GM21717 (cell line): Measurements from ENCODE around the gene DPYSL4.

Experiments used
- ATAC-seq: cut with Tn5 transposase; IDR thresholded peaks from one replicate; pipeline ENCODE4 v1.9.1; 2021; ENCODE audit warnings: mild to moderate bottlenecking, moderate library complexity; ENCODE audit not compliant: unreplicated experiment

Gene DPYSL4

DNA sequence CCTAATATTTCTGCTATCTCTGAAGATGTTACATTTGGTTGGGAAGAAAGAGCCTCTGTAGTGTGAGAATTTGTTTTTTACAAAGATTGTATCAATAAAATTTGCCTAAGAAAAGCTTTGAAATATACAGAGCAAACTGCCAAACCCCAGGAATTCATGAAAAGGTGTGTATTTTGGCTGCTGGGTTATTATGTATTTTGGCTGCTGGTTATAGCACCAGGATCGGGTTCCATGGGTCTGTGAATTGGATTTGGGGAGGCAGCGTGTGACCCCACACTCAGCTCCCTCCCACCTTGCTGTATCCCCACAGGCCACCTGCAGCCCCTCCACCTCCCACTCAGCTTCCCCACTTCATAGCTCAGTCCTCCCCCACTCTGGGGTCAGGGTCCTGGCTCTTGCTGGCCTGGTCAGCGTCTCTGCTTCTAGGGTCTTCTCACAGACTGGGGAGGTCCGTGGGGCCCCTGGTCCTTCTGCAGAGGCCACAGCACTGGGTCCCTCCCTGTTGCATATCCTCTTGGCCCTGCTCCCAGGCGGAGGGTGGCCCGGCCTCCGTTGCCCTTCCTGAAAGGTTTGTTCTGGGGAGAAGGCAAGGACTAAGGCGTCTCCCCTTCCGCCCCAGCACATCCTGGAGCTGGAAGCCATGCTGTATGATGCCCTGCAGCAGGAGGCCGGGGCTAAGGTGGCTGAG is 24.0 kb upstream of the DPYSL4 start:
- ATAC-seq, result no peak

DNA sequence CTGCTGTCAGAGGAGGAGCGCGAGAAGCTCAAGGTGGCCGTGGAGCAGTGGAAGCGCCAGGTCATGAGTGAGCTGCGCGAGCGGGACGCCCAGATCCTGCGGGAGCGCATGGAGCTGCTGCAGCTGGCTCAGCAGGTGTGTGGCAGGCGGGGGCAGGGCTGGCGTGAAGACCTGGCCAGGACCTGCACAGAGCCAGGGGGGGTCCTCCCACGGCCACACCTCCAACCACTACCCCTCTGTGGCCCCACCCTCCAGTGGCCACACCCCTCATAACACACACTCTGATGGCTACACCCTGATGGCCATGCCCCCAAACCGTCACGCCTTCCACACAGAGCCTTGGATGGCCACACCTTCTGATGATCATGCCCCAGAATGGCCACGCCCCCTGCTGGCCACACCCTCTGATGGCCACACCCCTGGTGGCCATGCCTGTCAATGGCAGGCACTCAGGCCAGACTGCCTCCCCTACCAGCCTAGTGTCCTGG is 23.4 kb upstream of the DPYSL4 start:
- ATAC-seq, result no peak

DNA sequence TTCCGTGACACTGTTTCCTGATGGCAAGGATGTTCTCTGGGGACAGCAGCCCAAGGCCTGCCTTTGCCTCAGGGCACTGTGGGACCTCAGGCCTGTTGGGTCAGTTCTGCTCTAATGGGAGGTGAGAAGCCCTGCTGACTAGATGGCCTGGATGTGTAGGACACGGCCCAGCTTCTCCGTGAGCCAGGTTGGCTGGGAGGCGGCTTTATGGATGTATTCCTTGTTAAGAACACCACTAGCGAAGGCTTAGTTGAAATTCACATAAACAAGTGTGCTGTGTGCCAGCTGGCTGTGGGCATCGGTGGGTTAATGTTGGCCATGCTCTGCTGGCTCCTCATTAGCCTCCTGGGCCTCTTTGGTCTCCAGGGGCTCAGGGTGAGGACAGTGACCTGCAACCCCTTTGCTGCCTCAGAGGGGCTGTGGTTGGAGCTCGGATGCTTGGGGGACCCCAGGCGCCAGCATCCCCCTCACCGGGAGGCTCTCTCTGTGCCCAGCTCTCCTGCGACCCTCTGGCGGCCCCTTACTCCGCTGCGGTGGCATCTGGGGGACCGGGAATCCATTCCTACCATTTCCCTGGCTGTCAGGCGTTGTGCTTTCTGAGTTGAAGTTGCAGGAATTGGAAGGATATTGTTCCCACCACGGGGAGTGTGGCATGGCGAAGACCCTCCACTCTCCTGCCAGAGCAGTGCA is 22.8 kb upstream of the DPYSL4 start:
- no peak for ATAC-seq

DNA sequence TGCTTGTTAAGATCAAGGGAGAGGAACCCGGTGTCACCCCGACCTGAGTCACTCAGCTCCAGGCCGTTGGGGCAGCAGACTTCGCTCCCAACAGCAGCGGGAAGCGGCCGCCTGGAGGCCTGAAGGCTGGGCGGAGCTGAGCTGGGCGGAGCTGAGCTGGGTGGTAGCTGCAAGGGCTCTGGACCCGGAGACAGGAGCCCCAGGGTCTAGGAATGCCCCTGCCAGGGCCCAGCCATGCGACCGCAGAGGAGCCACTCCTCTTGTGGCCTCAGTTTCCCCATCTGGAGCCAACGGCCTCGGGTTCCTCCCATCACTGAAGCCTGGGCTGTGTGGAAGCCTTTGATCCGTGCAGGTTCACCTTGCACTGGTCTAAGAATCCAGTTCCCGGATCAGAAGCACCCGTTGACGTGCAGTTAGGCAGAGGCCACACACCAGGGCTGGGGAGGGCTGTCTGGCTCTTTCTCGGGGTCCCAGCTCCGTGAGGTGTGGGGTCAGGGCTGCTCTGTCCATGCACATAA is 21.9 kb upstream of the DPYSL4 start:
- ATAC-seq, result no peak

DNA sequence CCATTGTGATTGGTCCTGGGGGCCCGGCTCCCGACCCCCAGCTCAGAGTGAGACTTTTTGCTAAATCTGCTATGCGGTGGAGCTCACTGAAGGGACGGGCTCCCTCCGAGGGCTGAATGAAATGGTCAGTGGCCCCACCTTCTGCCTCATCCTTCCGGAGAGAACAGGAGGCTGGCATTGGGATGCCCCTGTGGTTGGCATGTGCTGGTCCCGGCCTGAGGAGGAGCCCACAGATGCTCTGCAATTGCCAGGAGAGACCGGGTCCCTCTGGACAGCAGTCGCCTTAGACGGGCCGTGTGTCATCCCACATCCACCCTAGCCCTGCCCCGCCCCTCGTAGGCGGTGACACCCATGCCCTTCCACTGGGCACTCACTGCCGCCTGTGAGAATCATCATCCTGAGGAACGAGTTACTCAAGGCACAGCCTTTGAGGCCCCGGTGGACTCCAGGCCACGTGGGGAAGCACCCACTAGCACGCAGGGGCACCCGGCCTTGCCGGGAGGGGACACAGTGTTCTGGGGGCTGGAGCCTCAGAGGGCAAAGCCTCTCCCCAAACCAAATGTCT is 21.2 kb upstream of the DPYSL4 start:
- ATAC-seq, result no peak

DNA sequence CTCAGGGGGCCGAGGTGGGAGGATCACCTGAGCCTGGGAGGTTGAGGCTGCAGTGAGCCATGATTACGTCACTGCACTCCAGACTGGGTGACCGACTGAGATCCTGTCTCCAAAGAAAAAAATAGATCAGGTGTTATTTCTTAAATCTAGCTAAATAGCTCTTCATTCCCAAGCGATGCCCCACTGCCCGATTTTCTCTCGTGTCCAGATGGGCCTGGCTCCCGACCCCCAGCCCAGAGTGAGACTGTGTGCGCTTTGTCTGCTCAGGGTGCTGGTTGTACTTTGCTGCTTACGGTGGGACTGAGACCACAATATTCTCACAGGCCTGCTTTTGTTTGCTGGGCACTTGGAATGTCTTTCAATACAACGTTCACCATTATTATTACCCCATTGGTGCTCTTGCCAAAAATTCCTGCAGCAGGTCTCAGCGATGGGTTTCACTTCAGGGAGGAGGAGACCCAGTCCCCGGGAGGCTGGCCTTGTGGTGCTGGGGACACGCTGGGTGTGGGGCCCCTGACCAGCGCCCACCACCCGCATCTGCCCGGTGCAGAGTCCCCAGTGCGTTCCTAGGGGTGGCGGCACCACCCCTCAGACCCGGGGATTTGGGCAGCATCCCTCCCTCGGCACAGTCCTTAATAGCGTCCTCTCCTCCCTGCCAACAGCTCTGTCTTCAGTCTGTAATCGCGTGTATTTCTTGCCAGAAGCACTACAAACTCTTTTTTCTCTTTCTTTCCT is 20.4 kb upstream of the DPYSL4 start:
- ATAC-seq, result no peak

DNA sequence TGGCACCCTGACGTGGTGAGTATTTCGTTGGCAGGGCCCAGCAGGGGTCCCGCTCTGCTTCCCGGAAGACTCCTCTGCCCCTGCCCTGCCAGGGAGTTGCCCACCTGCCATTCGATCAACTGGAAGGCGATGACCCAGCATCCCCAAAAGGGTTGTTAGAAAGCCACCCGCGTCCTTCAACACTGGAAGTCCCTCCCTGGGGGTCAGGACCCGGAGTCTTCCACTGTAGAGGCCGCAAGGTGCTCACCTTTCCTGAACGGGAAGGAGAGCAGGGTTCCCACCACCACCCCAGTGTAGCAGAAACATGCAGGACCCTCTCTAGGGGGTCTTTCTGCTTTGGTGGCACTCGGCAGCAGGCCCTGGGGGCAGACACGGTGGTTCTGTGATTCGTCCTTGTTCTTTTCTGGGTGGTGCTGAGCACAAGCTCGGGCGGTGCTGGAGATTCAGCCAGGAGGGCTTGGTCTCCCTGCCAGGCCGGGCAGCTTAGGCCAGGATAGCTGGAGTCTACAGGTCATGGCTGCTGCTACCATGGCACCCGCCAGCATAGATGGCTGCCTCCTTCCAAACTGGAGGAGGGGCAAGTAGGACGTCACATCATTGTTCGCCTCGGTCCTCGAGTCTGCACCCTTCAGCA is 19.6 kb upstream of the DPYSL4 start:
- no peak for ATAC-seq

DNA sequence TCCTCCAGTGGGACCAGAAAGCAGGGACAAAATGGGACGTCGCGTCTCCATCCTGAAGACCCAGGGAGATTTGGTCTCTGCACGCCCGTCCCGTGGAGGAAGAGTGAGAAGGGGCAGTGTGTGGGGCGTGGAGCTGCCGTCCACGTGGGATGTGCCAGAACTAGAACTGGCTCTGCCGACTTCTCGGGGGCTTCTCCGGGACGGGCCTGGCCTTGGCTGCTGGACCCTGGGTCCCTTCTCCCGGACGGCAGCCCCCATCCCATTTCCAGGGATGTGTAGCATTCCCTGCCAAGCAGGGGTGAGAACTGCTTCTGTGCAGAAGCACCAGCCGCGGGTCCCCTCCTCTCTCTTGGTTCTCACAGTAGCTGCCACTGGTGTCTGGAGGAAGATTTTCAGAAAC is 18.8 kb upstream of the DPYSL4 start:
- ATAC-seq, result no peak

DNA sequence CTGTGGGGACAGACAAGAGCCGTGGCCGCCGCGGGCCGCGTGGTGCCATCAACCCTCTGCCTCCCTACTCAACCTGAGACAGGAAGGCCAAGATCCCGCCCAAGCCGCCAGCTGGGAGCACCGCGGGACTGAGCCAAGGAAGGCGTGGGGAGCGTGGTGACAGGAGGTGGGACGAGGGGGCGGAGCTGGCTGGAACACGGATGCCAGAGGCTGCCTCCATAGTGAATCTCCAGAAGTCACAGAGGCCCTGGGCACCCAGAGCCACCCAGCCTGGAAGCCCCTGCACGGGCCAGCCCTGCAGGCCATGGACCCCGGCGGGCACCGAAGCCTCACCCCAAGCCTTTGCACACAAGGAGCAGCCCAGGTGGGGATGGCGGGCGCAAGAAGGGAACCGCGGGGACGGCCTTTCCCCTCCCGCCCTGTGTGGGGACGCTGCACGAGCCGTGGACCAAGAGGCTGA is 18.1 kb upstream of the DPYSL4 start:
- no peak for ATAC-seq

DNA sequence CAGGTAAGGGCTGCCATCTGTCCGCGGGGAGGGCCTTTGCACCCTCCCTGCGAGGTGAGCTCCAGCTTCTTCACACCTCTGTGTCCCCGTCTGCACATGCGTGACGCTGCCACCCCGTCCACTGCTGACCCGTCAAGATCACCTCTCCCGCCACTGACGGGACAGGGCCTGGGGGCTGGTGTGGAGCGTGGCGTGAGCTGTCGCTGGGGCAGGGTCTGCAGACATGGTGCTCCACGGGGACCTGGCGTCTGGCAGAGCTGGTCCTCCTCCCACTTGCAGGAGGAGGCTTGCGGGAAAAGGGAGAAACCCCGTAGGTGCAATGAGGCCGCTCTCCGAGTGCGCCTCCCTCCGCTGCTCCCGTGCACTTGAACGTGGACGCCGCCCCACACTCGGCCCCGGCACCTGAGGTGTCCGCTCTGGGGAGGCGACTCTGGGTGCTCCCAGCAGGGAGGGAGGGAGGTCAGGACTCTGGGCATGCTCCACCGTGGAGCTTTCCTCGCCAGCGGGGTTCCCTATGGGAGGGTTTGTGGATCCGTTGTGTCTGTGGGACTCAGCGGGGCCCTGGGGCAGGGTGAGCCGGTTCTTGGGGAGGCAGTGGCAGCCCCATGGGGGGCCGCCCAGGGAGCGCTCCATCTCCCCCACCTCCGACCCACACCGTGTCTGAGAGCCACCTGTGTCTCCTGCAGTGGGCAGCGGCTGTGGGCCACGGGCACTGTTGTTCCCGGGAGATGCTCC is 17.6 kb upstream of the DPYSL4 start:
- no peak for ATAC-seq

DNA sequence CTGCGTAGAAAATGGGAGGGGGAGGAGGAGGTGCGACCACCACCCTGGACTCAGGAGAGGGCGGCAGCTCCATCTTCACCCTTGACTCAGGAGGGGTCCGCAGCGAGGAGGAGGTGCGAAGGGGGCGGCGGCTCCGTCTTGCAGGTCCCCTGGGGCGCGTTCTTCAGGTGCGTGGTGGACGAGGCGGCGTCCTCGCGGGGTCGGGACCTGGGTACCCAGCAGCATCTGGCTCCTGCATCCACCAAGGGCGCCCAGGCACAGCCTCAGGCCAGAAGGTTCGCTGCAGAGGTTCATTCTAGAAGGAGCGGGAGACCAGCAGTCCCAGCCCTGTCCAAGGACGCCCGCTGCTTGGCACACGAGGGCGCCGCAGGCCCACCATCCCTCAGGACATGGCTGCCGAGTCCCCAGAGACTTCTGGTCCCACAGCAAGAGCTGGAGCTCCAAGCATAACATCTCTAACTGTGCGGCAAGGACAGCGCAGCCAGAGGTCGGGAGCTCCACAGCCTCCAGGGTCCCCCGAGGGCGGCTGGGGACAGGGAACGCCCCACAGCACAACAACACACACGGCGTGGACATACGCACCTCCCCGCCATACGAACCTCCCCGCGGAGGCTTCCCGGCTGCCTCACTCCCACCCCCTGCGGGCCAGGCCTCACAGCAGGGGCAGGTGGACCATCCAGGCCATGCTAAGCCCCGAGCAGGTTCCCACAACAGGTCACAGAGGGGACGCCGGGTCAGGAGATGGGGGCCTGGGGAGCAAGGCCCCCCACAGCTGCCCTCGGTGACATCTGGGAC is 16.8 kb upstream of the DPYSL4 start:
- no peak for ATAC-seq

DNA sequence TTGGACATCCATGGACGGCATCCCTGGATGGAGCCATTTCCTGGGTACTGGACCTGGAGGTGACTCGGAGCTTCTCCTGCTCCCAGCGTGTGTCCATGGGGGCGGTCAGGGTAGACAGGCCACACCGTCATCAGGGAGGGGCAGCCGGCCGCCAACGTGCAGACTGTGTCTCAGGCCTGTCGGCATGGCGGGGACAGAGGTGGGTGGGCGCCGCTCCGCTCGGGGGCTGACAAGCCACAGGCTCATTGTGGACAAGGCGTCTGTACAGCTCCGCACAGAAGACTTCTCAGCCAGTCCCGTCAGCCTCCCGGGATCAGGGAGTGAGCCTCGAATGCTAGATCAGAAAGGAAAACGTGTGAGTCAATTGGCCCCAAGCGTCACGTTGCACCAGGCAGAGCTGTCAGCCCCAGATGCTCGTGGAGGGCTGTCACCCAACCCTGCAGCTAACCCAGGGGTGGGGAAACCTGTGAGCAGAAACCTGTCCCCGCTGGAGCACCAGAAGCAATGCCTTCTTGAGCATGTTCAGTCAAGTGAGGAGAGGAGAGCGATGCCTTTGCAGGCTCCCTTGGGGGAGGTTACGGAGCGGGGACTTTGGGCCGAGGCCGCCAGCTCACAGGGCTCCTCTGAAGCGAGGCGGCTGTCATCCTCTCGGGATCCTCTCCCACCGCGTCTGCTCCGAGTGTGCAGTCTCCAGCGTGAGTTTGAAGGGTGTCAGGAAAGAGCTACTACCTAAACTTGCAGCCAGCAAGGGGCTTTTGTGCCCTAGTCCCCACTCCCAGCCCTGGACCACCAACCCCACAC is 16.0 kb upstream of the DPYSL4 start:
- ATAC-seq, result no peak

DNA sequence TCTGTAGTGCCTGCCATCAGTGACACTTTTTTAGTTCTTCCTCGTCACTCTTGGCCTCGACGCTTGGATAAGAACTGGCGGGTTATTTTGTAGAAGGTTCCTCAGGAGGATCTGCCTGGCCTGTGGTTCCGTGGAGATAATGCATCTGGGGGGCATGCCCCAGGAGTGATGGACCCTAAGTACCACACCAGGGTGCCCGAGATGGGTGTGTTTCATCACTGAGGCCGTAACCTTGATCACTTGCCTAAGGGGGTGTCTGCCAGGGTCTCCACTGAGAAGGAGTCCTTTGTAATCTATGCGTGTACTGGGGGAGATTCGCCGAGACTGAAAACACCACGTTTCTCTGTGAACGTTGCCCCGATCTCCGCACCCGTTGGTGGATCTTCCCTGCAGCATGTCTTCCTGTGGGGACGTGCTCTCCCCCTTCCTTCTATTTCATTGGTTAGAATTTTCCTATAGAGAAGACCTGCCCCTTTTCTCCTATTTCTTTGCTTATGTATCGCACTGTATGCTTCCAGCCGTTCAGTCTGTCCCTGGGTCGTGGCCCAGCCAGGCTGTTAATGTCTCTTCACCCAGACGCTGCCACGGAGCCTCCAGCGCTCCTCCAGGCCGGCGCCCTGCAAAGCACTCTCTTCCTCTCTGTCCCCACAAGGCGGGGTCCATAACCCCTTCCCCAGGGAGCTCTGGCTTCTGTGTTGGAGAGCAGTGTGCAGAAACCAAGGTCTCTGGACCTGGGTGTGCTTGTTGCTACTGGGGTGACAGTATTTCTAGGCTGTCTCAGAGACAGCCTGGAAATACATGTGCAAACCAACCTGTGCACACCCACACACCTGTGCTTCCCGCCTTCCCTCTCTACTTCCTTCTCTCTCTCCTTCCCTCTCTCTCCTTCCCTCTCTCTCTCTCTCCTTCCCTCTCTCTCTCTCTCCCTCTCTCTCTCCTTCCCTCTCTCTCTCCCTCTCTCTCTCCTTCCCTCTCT is 14.4 kb upstream of the DPYSL4 start:
- ATAC-seq, result no peak

DNA sequence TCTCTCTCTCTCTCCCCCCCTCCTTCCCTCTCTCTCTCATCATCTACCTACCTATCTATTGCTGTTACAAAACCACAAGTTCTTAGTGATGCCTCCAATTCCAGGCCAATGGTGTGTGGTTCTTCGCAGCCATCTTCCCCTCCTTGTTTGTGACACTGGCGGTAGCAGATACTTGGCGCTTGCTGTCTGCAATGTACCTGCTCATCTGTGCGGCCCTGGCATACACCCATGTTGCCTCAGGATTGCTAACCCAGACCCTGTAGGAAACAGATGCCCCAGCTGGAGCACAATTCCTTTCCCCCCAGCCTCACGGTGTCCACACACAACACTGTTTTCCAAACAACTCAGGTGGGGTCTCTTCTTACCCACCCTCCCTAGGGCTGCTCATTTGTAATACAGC is 13.6 kb upstream of the DPYSL4 start:
- no peak for ATAC-seq

DNA sequence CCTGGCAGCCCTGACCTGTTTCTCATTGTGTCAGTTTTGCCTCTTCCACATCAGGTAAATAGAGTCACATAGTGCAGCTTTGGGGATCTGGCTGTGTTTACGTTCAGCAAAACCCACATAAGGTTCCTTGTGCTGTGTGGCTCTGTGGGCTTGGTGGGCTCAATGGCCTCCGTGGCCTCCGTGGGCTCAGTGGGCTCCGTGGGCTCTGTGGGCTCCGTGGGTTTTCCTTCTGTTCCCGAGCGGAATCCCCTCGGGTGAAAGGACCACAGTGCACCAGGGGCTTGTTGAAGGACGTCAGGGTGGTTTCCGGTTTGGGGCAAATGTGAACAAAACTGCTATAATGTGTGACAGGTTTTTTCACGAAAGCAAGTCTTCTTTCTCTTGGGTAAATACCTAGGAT is 12.5 kb upstream of the DPYSL4 start:
- no peak for ATAC-seq

DNA sequence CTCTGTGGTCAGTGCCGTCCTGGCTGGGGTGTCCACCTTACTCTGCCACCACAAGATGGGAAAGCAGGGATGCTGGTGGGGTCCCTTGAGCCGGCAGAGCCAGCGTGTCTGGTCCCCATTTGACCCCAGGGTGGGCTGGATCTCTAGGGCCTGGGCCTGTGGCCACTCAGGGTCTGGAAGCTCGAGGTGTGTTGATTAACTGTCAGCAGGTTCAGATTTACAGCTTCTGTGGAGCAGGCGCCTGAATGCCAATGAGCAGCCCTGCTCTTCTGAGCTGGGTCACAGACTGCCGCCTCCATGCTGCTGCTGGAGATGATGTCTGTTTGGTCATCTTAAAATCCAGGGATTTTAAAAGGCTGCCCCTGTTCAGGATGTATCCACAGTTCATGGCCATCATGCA is 11.3 kb upstream of the DPYSL4 start:
- ATAC-seq, result no peak

DNA sequence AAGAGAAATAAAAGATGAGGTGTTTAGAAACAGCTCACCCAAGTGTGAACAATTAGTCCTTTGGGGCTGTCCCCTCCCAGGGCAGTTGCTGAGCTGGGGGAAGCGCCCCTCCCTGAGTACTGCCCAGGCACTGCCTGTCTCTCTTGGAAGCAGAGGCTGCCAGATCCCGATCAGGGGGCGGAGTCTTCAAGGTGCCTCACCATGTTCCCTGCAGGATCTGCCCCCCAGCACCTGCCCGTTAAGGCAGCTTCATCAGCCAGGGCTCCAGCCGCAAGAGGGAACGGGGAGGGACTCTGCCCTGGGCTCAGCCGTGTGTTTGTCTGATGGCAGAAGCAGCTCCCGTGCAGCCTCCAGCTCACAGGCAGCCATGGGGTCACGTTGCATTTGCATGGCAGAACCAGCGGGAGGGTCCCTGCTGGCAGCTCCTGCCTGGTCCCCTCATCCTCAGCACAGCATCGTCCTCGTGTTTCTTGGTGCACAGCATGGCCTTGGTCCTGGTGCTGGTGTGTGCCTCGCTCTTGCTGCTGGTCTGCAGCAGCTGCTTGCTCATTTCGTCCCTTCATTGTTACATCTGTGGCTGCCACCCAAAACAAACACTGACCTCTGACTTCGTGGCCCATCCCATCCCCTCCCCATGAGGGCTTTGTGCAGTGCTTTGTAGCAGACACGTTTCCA is 10.7 kb upstream of the DPYSL4 start:
- ATAC-seq, result no peak
